GM10847 (cell line): ENCODE measurements around the gene TPGS2.

Experiments used
- POLR2A ChIP-seq: IDR thresholded peaks from 2 replicates; pipeline ENCODE4 v1.6.1; 2011; ENCODE audit not compliant: insufficient read length; ENCODE audit errors: extremely low read depth

Gene TPGS2

DNA sequence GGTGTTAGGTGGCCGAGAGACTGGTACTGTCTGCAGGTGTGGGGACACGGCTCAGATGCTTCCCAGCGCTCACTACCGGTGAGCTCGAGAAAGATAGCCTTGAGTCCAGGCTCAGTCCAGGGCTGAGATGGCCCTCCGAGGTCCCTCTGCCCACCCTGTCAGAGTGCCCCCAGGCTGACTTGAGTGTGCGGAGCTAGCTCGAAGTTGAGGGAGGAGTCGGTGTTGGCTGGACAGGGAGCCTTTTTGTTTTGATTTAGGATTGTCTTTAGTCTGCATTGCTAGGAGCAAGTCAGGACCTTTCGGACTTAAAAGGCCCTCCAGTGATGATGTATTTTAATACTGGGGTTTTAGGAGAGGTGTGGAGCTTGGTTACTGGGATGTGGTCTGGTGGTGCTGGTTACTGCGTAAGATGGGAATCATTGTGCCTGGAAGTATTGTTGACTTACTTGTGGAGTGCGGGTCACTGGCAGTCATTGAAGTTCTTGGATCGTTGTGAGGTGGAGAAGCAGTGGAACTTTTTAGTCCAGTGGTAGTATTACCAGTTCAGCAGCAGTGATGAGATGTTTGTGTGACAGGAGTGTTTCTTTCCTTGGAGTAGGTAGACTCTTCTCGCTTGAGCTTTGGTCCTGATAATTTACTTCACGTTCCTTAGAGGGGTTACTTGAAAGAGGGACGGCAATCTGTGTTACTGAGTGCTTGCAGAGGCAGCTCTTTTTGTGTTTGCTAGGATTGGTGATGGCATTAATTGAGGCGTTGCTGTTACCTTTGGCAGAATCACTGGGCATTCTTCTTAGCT lies 758 bp upstream of the TPGS2 start:
- TF ChIP-seq POLR2A, result no peak

DNA sequence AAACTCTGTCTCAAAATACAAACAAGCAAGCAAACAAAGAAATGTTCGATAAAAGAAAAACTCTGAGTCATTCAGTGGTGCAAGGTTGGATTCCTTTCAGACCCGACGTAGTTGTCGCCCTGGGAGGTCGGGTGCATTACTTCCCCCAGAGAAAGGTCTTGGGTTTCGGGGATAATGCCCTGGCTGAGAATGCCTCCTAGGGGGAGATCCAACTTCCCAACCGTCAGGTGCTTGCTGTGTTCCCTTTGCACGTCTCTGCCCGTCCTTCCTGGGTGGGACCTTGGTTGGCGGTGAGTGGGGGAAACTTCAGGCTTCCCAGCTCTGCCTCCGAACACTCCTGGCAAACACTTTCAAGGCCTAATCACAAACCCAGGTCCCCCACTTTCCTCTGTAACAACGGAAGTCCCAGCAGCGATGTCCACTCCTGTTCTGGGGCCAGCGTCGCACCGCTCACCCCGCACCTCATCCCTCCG lies 609 bp downstream of the TPGS2 start:
- TF ChIP-seq POLR2A, result no peak

- TF ChIP-seq POLR2A, result no peak
These were observed 2.2 kb downstream of the TPGS2 start for GRCh38 chr18:36826556-36826955.

DNA sequence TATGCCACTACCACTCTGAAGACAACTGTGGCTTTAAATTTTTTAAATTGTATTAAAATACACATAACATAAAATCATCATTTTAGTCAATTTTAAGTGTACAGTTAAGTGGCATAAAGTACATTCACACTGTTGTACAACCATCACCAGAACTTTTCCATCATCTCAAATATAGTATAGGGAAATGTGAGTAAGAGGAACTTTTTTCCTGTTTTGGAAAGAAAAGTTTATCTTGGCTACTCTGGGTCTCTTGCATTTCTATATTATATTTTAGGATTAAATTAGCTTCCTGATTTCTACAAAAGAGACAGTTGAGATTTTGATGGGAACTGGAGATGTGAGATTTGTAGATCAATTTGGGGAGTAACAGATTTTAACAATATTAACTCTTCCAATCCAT lies 3.3 kb downstream of the TPGS2 start:
- no peak for TF ChIP-seq POLR2A

DNA sequence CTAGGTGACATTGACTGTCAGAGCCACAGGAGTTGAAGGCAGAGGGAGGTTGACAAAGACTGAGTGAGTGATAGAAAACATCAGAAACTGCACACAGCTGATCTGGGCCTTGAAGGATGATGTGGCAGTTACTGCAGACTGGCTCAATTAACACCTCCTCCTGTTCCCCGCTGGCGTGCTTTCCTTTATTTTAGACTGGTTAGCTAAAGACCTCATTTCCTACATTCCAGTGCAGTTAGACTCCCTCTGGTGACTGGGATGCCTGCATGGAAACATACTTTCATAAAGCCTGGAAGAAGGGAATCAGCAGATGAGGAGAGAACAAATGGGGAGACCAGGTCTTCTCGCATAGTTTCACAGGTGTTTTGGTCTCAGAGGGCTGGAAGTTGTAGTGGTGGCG lies 7.1 kb downstream of the TPGS2 start:
- no peak for TF ChIP-seq POLR2A

GRCh38 chr18:36819621-36820020 lies 9.2 kb downstream of the TPGS2 start:
- no peak for TF ChIP-seq POLR2A

GRCh38 chr18:36818652-36819051 lies 10.2 kb downstream of the TPGS2 start:
- no peak for TF ChIP-seq POLR2A

DNA sequence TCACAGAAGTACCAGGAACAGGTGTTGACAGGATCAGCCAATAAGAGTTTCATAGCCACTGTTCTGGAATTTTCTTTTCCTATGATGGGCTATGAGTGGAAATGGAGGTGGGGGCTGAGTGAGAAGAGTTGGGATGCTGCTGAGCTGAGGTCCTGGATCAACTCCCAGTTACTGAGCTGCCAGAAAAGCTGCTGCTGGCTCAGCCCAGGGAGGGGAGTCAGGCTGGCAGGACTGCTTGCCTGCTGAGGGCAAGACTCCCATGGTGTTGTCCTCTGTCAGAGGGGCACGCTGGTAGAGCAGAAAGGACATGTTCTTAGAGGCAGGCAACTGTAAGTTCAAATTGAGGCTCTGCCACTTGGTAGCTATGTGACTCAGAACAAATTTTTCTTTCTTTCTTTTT lies 11.8 kb downstream of the TPGS2 start:
- TF ChIP-seq POLR2A, result no peak

DNA sequence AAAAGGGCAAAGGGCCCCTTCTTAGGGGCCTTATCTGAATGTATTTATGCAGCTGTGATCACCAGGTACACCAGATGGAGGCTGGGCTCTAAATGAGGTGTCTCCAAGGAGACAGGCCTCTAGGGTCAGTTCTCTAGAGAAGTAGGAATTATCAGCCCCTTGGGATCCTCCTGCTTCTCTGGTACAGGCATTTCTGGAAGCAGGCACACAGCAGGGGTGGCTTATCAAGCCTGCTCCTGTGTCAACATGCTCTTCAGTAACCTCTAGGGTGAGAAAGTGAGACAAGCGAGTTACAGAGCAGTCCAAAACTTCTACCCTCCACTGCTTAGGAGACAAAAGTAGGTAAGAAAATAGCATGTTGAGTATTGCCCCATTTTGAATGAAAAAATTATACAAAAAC lies 13.8 kb downstream of the TPGS2 start:
- TF ChIP-seq POLR2A, result no peak

DNA sequence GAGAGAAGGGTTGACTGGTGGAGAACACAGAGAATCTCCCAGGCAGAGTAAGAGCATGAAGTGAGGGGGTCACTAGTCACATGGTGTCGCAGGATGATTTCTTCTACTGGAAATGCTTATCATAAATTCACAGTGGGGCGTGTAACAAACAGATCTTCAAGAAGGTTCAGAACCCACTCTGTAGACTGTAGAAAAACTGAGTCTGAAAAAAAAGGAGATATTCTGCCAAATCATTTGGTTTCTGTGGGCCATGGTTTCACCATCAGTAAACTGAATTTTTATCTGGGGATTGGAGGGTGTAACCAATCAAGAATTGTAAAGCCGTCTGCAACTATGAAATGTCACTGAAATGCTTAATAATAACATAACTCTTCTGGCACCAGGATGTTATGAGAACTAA lies 15.0 kb downstream of the TPGS2 start:
- TF ChIP-seq POLR2A, result no peak

DNA sequence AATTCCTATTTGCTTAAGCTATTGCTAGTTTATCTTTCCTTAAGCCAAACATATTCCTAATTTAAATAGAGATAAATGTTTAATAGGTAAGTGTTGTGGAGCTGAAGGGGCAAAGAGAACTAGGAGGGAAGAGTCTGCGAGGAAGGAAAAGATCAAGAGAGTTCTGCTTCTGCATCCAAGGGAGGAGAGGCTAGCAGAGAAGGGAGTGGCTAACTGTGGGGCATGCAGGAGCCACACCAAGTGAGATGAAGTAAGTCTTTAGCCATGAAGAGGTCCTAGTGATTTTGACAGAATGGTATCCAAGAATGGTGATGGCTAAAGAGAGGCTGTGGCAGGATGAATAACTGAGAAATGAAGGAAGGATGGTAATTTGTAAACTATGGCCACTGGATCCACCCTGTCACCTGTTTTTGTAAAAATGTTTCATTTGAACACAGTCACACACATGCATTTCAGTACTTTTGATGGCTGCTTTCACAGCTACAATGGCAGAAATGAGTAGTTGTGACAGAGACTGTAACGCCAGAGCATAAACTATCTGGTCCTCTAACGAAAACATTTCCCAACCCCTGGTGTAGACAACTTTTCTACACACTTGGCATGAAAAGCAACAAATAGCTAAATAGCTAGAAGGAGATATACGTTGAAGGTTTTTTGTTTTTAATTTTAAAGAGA lies 15.6 kb downstream of the TPGS2 start:
- TF ChIP-seq POLR2A, result no peak

DNA sequence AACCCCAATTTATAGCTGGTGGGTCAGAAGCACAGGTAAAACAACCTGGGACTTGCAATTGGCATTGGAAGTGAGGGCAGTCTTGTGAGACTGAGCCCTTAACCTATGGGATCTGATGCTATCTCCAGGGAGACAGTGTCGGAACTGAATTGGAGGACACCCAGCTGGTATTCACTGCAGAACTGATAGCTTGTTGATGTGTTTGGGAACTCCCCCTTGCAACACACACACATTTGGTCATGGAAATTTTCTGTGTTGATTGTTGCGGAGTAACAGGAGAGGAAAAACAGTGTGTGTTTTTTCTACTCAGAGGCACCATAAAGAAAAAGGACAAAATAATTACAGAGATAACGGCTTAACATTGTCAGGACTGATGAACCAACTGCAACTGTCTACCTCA lies 16.1 kb downstream of the TPGS2 start:
- TF ChIP-seq POLR2A, result no peak

DNA sequence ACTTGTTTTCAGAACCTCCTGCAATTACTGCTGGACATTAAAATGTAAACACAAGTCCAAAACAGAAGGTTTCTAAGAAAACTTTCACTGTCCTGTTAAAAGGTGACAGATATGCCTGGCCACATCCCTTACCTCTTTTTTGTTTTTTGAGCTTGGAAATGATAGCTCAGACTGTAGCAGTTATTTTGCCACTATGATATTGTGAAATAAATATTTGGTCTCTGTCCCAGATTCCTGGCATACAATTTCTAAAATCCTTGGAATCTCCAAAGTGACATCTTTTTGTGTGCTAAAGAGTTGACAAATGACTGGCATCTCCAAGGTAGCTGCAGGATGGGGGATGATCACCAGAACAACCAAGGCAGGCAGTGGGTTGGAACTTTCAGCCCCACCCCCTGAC lies 16.8 kb downstream of the TPGS2 start:
- TF ChIP-seq POLR2A, result no peak

DNA sequence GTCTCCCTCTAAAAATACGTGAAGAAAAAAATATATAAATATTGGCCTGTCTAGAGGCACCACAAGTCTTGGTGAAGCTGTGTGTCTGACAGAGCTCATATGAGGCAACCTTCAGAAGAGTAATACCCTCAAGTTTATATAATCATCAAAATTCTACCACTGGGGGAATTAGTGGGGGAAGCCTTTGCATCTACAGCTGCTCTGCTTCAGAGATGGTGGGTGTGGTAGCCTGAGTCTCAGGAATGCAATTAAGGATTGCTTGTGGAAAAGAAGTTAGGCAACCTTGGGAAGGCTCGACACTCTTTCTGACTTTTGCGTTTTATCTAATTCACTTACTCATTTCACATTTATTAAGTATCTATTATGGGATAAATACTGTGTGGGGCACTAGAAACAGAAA lies 17.4 kb downstream of the TPGS2 start:
- no peak for TF ChIP-seq POLR2A

DNA sequence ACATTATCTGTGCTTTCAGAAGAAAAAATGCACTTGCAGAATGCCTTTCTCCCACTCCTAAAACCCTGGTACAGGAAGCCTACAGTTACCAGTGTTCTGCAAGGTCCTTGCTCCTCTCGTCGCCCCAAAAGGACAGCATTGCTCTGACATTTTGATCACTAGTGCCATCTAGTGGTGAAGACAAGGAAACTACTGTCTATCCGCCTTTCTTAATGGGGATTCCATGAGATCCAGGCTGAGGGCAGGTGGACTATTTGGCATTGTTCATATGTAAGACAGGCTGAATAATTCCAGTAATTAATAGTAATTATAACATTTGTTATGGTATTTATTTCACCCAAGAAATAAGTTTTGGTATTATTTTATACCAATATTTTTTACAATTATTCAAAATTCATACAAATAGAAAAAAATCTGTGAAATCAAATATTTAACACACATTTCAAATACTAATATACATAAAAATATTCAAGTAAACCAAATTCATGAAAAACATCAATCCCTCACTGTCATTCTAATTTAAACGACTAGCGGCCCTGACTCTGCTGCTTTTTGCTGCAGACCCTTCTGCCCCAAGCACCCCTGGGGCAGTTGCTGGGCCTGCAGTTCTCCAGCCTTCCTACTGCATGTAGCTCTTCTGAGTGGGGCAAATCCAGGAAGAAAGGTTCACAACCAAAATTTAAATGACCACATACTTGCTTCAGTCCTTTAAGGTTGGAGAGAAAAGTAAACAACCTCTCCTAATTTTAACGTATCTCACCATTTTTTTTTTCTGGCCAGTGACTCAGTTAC lies 19.0 kb downstream of the TPGS2 start:
- TF ChIP-seq POLR2A, result no peak

DNA sequence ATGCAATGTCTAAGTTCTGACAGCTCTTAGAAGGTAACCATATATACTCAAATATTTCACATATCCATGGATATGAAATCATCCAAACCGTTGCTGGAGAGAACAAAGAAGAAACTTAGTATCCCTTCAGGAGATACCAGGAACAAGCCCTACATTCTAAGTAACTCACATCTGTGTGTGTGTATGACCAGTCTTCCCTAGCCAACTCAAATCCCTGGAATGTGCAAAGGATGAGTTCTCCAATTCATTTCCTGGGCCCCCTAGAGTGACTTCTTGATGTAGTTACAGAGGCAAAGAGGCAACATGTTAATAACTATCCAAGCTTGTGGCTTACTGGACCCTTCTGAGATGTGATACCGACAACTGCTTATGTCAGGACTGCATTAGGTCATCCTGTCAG lies 20.1 kb downstream of the TPGS2 start:
- no peak for TF ChIP-seq POLR2A
